ENCODE measurements around the gene DIAPH2. TPM values are rescaled to one million over a fixed set of nuclear protein-coding genes. Genes with fewer than 3 reads are reported as not detected.
A peak's percentile ranks its signal among the peaks of the same experiment; 100 is the strongest.

The DIAPH2 gene
- total RNA-seq, 1 experiment from 2014 or later = 10.9 TPM

GRCh38 chrX:97315939-97316338 lies 631.3 kb downstream of the DIAPH2 start:
- no peaks in the 10 kb centered on the region for H3K36me3 ChIP-seq (ENCODE audit: control insufficient read depth in 1 of 2, insufficient read depth in 2 of 2, low read length in 2 of 2)
- no peak for DNase-seq (ENCODE audit: low read depth, low spot score)
- ATAC-seq = no peak
- no peak overlapping the region for H3K4me2 ChIP-seq (ENCODE audit: low read length)
- no peak for TF ChIP-seq REST (IDR thresholded peaks at IDR 0.05; ENCODE audit: low read depth)
- no peak for TF ChIP-seq ZFX (IDR thresholded peaks at IDR 0.05)
- TF ChIP-seq SRF (IDR thresholded peaks at IDR 0.05; ENCODE audit: low read depth) = no peak
- TF ChIP-seq CTCF (IDR thresholded peaks at IDR 0.05 in 2 of 3, conservative IDR thresholded peaks at IDR 0.05 in 1 of 3; ENCODE audit: borderline replicate concordance in 1 of 3, insufficient read depth in 1 of 3, low read depth in 2 of 3, low read length in 2 of 3) = peak in 2 of 3 experiments; percentile 18 to 30; a peak in 2 of 6 replicates
- H3K27ac ChIP-seq (ENCODE audit: low read depth, low read length) = no peak overlapping the region
- H3K79me2 ChIP-seq (ENCODE audit: insufficient read depth, low read length) = no peaks in the 10 kb centered on the region
- no peaks in the 10 kb centered on the region for H4K20me1 ChIP-seq (ENCODE audit: insufficient read depth)
- no peaks in the 10 kb centered on the region for H3K9me3 ChIP-seq (ENCODE audit: control insufficient read depth in 1 of 2, insufficient read depth in 1 of 2, low read depth in 1 of 2, low read length in 2 of 2)
- CTCF ChIA-PET = no interaction called here
- no TSS peak for BruUV-seq (replicated peaks)
- no peak overlapping the region for H2AFZ ChIP-seq (ENCODE audit: low read depth, low read length, poor library complexity, severe bottlenecking)
- no peaks in the 10 kb centered on the region for H3K4me1 ChIP-seq (ENCODE audit: control insufficient read depth in 1 of 2, insufficient read depth in 2 of 2, low read length in 2 of 2)
- intact Hi-C loops (cut with micrococcal nuclease) = no loop called here
- RAD21 ChIA-PET (ENCODE audit: low non-redundant PET in 1 of 2, low total read pairs in 2 of 2, uncharacterized antibody in 2 of 2, unreplicated experiment in 2 of 2) = no interaction called here
- POLR2A ChIA-PET = no interaction called here
- no peak overlapping the region for H3K4me3 ChIP-seq (replicated peaks in 1 of 2; ENCODE audit: low read depth in 1 of 2, low read length in 2 of 2)
- H3K9ac ChIP-seq (ENCODE audit: low read length) = no peak overlapping the region
- H3K9me2 ChIP-seq (ENCODE audit: insufficient read depth) = no peaks in the 10 kb centered on the region
- H3K27me3 ChIP-seq (ENCODE audit: insufficient read depth, low read length) = no peaks in the 10 kb centered on the region

Data from HCT116 (cell line).